Activated CD4-positive, alpha-beta T cell treated with anti-CD3 and anti-CD28 coated beads, Interleukin-2, amount 50 U/mL, for 1 hour (primary cell): ENCODE measurements around the gene COL5A2.

Experiments used
- DNase-seq: peaks from one replicate; pipeline ENCODE4 v3.0.0-alpha.2; 2020

COL5A2 gene

DNA sequence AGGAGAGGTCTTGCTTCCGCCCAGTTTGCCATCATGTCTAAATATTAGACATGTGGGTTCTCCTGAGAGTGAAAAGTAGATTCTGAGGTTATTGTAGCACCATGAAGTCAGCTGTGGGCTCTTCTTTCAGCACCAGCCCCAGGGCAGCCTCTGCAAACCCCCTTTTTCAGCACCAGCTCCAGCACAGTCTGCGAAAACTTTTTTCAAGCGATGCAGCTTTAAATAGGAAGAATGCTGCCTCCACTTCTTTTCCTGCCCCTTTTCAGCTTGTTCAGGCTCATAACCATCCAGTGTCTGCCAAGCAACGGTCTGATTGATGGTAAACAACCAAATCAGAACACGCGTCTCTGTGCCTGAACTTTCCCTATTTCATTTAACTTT is at the start of gene COL5A2:
Gene COL5A2 (minus strand): TSS at position 192 of the 381 bp plus-strand sequence. CDS start 157 bp downstream, at position 35.
- DNase-seq = no peak

DNA sequence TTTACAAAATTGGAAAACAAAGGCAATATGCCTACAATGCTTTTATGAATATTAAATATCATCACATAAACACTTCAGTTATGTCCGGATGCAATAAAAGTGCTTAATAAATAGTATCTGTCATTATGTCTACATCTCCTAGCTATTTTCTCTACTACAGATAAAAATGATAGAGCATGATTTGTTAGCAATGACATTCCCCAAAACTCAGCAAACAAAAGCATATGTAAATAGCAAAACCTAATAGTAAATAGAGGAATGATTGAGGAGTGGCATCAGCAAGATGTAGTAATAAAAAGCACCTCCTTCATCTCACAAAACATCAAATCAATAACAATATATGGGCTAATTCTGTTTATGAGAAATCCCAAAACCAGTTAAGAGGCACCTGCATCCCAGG is 46.5 kb upstream of the COL5A2 start:
- DNase-seq = no peak

DNA sequence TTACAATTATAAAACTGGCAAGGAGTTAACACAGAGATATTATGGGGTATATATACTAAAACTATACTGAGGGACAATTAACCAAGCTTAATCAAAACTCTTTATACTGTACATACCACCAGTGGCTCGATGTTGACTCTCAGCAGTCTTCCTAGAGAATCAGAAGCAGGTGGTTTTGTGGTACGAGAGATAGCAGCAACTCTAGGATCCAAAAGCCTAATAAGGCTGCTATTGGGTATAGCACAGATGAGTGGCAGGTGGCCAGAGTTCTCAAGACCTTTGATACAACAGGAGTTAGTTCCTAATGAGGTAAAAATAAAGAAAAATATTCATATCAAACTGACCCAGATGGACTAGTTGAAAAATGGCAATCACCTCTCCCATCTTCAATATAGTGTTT is 45.5 kb upstream of the COL5A2 start:
- no peak for DNase-seq

DNA sequence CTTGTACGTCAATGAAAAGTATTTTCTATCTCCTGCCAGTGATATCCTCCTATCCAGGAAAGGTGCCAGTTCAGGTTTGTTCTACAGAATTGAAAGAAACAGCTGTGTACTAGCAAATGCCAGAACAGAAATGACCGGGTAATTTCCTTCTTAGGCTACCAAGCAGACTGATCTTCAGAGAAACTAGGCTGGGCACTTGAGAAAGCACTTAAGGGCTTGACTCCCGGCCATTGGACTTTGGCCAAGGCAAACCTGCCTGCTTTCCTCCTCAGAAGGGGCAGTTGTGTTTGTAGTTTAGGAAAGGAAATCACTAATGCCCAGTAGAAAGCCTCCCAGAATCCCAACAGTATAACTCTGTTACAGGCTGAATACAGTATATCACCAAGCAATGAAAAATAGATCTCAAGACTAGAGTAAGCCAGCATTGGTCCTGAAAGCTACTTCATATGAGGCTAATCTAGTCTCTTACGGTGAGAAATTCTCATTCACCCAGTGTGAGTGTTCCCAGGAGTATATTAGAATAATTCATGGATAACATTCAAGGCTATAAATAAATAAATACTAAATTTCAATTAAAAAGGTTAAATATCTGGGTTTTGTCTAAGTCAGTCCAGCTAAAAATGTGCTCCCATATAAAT is 43.0 kb upstream of the COL5A2 start:
- DNase-seq = no peak

GRCh38 chr2:189221811-189222467 is 42.4 kb upstream of the COL5A2 start:
- DNase-seq = no peak

GRCh38 chr2:189218236-189218635 is 38.7 kb upstream of the COL5A2 start:
- DNase-seq = no peak

DNA sequence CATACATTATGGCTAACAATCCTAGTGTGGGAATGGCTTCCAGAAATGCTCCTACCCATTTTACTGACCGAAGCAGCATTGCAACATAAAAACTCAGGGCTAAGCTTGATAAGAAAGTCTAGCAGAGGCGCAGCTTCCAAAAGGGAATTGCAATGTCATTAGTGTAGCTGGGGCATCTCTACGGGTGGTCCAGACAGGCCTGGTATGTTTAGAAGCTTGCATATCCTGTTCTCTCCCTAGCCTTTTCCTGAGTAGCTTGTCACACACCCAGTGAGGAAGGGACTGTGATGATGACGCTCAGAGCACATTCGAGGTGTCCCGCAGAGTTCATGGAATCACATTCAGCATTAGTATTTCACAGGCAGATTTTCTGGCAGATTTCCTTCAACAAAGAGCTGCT is 38.0 kb upstream of the COL5A2 start:
- DNase-seq = no peak

- DNase-seq = no peak
These were observed 37.5 kb upstream of the COL5A2 start for GRCh38 chr2:189217051-189217450.

DNA sequence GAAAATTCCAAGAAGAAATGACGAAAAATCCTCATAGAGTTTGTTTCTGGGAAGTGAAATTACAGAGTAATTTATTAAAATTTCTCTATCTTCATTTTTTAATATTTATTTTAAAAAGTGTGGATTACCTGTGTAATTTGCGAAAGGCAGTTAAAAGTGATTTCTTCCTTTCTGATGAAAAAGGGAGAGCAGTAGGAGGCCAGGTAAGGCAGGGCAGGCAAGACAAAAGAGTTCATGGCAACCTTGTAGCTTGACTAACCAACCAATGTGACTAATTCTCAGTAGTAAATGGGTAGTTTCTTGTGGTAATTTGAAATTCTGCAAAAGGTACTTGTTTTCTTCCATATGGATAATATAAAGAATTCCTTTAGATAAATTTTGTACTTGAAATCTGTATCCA is 34.9 kb upstream of the COL5A2 start:
- no peak for DNase-seq

DNA sequence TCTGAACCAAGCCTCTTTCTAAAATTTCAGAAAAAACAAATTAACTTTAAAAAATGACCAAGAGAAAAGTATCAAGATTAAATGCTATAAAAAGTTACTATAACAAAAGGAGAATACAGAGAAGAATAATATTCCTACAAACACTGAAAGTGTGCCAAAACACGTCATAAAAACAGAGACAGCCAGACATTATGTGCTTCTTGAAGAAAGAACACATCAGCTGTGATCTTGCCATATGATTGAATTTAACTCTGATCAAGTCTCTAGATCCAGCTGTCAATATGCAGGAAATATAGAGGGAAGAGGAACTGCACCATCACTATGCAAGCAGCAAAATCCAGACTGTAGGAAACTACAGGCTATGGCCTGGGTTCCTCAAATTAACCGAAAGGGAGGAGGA is 33.7 kb upstream of the COL5A2 start:
- DNase-seq = no peak

DNA sequence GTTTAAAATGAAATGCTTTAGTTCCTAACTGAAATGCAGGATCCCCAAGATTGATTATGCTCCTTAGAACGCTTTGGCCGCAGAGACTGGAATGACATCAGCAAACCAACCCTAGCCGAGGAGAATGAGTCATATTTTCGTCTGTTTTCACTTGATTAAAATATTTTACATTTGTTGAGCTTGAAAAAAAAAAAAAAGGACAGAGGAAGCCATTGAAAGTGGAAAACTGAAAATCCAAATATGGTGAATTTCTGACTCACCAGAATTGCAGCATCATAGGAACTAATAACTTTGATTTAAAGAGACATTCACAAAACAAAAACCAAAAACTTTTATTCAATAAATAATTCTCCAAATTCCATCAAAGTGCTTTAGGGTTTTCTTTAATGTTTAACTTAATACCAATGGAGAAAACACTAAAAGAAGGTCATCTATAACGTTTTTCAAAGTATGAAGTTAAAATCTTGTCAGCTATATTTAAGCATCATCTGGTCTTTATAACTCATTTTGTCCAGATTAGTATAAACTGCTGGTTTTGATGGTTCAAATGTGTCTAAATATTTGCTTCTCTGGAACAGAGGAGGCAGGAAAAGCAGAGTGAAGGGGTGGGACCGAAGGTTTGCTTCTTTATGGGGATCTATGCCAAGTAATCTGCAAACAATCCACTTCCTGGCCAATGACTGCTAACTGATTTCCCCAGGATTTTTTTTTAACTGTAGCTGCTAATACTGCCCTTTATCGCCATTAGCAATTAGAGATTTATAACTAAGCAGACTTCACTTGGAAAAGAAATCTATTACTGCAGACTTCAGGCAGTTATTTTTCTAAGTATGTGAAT is 30.9 kb upstream of the COL5A2 start:
- DNase-seq = no peak

- no peak for DNase-seq
These were observed 28.7 kb upstream of the COL5A2 start for GRCh38 chr2:189208254-189208653.

- no peak for DNase-seq
These were observed 24.9 kb upstream of the COL5A2 start for GRCh38 chr2:189204322-189204941.

GRCh38 chr2:189203177-189203799 is 23.7 kb upstream of the COL5A2 start:
- DNase-seq = no peak

DNA sequence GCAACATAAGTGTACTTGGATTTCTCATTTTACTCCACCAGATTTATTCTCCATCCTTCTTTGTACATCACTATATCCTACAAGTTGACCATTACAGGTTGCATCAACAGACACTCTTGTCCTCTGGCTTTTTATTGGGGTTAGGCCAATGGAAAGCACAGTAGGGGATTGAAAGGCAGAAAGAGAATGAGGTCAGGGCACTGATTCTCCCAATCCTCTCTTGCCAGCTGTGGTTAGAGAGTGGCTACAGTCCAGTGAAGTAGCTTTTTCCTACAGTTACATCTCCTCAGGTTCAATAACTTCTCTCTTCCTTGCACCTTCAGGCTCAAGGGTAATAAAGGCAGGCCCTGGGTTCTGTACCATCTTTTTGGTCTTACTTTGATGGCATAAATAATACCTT is 20.2 kb upstream of the COL5A2 start:
- no peak for DNase-seq

GRCh38 chr2:189192766-189193165 is 13.2 kb upstream of the COL5A2 start:
- DNase-seq = no peak

- DNase-seq = no peak
These were observed 12.2 kb upstream of the COL5A2 start for GRCh38 chr2:189191766-189192165.

DNA sequence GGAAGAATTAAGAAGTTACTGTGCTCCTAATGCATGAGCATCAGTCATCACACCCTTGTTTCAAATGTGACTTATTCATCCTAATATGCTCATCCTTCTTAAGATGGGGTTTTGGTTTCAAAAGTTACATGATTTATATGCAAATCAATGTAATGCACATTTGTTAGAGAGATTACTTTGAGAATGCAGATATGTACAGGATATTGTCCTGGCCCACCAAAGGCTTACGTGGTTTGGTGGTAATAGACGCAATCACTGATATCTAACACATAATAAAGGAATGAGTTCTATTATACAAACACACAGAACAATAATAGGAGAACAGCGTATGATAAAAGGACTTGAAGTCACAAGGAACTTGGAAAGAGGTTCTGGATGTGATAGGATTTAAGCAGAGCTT is 11.1 kb upstream of the COL5A2 start:
- DNase-seq = no peak

DNA sequence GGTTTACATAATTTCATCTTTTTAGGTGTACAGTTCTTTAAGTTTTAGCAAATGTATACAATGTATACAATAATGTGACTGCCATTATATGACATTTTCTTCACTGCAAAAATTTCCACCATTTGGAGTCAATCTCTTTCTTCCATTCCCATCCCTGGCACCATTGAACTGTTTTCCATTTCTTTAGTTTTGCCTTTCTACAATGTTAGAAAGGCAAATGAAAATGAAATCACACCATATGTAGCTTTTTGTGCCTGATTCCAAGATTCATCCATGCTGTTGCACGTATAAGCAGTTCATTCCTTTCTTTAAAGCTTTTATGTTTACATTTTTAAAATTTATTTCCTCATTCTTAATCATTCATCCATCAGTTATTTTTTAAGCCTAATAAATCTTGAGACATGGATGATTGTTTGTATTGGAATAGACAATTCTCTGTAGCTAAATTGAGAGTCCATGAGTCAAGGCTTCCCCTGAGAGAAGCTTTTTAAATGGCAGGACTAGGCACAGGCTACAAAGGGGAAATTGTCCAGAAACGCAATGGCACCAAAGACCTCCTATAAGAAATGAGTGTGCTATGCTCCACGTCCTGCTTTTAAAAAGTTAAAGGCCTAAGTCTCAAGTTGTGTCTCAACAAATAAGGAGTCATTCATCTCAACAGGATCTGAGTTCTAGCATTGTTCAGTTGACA is 8.7 kb upstream of the COL5A2 start:
- no peak for DNase-seq

- no peak for DNase-seq
These were observed 3.6 kb upstream of the COL5A2 start for GRCh38 chr2:189183170-189183569.

DNA sequence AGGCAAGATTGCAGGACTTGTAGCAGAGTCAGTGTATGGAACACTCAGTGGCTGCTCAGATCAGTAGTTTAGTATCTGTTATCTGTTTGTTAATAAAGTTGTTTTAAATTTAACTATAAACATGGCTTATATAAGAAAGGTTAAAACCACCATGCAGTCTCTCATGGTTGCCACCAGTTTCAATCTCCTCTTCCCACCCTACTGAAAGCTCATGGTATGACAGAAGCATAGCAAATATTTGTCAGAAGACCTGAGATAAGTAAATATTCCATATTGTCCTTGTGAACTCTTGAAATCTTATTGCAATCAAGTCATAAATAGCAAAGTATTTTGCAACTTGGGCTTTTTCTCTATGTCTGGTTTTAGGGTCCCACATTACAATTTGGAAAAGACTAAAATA is 2.1 kb upstream of the COL5A2 start:
- DNase-seq = no peak
